Nephron progenitor cell (in vitro differentiated cells): ENCODE results near the gene FUT7.

Experiments used
- DNase-seq: peaks from one replicate; pipeline ENCODE4 v3.0.0; 2021
- H3K27ac Mint-ChIP-seq: 2 replicates; pipeline ENCODE4 v1.8.0; 2021; ENCODE audit warnings: mild to moderate bottlenecking, moderate library complexity, mixed read lengths
- H3K27me3 Mint-ChIP-seq: 2 replicates; pipeline ENCODE4 v1.8.0; 2021; ENCODE audit warnings: mild to moderate bottlenecking, low read depth, mixed read lengths; ENCODE audit not compliant: poor library complexity
- H3K36me3 Mint-ChIP-seq: 2 replicates; pipeline ENCODE4 v1.8.0; 2021; ENCODE audit warnings: low read depth, mixed read lengths
- H3K4me1 Mint-ChIP-seq: 2 replicates; pipeline ENCODE4 v1.8.0; 2021; ENCODE audit warnings: mixed read lengths
- H3K4me3 Mint-ChIP-seq: 2 replicates; pipeline ENCODE4 v1.8.0; 2021; ENCODE audit warnings: mild to moderate bottlenecking, moderate library complexity, mixed read lengths
- H3K9me3 Mint-ChIP-seq: 2 replicates; pipeline ENCODE4 v1.8.0; 2021; ENCODE audit warnings: mild to moderate bottlenecking, moderate library complexity, mixed read lengths
- TF ChIP-seq, protein P1 (sequence below): fragments of 200-600 bp; sonication (generic); IDR thresholded peaks from 2 replicates; pipeline ENCODE4 v1.5.0; 2021; ENCODE audit warnings: antibody characterized with exemption

Gene FUT7

DNA sequence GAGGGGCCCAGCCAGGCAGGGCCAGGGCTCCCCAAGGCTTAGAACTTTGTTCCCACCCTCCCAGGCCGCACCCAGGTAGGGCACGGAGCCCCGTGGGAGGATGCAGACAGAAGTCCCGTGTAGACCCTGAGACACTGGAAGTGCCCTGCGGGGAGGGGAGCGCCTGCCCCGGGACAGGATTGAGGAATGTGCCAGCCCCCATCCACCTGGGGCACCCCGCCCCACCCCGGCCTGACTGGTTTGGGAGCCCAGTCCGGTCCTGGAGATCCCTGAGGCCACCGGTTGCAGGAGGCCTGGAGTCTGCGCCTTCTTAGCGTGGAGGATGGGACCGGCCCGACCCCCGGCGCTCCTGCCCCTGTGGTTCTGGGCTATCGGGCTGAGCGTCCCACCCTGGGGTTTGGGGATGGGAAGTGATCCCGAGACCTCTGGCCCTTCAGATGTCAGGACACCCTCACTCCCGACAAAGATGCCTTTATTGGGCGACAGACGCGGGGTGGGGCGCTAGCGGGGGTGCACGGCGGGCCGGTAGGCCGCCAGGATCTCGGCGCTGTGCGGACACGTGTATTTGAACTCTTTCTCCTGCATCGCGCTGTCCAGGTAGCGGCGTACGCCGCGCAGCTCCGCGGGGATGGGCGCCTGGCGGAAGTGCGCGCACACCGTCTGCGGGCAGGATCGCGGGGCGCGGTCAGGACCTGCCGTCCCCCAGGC lies 37.6 kb downstream of the FUT7 start:
- no peak overlapping the region for H3K27ac Mint-ChIP-seq
- DNase-seq, result no peak

DNA sequence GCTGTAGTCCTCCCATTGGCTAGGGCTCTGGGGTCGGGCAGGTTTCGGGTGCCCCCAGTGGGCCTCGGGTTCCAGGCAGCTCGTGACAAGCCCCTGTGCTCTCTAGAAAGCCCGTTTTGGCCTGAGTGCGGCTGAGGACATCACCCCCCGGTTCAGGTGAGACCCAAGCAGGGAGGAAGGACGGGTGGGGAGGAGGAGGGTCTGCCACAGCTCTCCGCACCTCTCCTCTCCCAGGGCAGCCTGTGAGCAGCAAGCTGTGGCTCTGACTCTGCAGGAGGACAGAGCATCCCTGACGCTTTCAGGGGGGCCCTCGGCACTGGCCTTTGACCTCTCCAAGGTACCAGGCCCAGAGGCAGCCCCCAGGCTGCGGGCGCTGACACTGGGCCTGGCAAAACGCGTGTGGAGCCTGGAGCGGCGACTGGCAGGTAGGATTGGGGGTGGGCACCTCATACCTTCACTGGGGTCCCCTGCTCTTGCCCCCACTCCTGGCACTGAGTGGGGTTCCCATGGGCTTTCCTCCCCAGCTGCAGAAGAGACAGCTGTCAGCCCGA lies 39.0 kb downstream of the FUT7 start:
- Mint-ChIP-seq H3K36me3 (no peaks in the 10 kb centered on the region), H3K27ac (no peak overlapping the region), H3K27me3 (peaks cover 27% of the 10 kb centered on the region), H3K4me1 (peaks cover 28% of the 10 kb centered on the region), H3K9me3 (peaks cover 18% of the 10 kb centered on the region), H3K4me3 (peak overlapping the region; percentile 80)
- TF ChIP-seq, protein P1, sequence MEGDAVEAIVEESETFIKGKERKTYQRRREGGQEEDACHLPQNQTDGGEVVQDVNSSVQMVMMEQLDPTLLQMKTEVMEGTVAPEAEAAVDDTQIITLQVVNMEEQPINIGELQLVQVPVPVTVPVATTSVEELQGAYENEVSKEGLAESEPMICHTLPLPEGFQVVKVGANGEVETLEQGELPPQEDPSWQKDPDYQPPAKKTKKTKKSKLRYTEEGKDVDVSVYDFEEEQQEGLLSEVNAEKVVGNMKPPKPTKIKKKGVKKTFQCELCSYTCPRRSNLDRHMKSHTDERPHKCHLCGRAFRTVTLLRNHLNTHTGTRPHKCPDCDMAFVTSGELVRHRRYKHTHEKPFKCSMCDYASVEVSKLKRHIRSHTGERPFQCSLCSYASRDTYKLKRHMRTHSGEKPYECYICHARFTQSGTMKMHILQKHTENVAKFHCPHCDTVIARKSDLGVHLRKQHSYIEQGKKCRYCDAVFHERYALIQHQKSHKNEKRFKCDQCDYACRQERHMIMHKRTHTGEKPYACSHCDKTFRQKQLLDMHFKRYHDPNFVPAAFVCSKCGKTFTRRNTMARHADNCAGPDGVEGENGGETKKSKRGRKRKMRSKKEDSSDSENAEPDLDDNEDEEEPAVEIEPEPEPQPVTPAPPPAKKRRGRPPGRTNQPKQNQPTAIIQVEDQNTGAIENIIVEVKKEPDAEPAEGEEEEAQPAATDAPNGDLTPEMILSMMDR, result no peak
- no peak for DNase-seq

More for the DNA sequence above, 37.6 kb downstream of the FUT7 start:
- H3K27me3 Mint-ChIP-seq, result peaks cover 28% of the 10 kb centered on the region
- TF ChIP-seq, protein P1, result no peak
- H3K9me3 Mint-ChIP-seq, result peaks cover 18% of the 10 kb centered on the region
- H3K4me1 Mint-ChIP-seq, result peaks cover 21% of the 10 kb centered on the region
- no peak overlapping the region for H3K4me3 Mint-ChIP-seq
- no peaks in the 10 kb centered on the region for H3K36me3 Mint-ChIP-seq

DNA sequence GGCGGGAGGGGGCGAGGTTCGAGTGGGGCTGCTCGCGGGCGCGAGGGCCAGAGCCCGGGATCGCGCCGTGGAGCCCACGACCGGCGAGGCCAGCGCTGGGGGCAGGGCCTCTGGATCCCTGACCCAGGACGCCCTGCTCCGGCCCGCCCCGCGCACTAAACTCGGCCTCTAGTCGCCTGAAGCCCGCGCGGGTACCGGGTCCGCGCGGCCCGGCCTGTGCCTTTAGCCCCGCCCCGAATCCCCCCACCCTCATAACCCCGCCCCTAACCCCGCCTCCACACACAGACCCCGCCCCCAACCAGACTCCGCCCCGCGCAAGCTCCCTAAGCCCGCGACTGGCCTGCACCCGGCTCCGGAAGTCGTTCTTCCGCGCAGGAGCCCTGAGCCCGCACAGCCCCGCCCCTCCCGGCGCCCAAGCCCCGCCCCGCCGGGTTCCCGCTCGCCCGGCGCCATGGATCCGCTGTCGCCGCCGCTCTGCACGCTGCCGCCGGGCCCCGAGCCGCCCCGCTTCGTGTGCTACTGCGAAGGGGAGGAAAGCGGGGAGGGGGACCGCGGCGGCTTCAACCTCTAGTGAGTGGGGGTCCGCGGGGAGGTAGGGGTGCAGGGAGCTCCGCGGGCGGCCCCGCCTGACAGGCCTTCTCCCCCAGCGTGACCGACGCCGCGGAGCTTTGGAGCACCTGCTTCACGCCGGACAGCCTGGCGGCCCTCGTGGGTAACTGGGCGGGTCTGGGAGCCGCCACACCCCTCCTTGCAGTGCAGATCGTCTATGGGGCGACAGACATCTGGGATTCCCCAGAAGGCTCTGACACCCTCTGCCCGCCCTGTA lies 39.7 kb downstream of the FUT7 start, which contains the start of gene PAXX:
TSS of gene PAXX (plus strand) at position 430 of the 826 bp plus-strand sequence. CDS start at position 452, 22 bp downstream.
- Mint-ChIP-seq H3K4me3 (peak within 1 kb of the TSS; percentile 80), H3K27me3 (peaks cover 28% of the 10 kb centered on the region), H3K36me3 (no peaks in the 10 kb centered on the region), H3K4me1 (peaks cover 25% of the 10 kb centered on the region), H3K9me3 (peaks cover 18% of the 10 kb centered on the region), H3K27ac (no peak within 1 kb of the TSS)
- TF ChIP-seq, protein P1, result no peak
- peak; percentile 99 for DNase-seq

DNA sequence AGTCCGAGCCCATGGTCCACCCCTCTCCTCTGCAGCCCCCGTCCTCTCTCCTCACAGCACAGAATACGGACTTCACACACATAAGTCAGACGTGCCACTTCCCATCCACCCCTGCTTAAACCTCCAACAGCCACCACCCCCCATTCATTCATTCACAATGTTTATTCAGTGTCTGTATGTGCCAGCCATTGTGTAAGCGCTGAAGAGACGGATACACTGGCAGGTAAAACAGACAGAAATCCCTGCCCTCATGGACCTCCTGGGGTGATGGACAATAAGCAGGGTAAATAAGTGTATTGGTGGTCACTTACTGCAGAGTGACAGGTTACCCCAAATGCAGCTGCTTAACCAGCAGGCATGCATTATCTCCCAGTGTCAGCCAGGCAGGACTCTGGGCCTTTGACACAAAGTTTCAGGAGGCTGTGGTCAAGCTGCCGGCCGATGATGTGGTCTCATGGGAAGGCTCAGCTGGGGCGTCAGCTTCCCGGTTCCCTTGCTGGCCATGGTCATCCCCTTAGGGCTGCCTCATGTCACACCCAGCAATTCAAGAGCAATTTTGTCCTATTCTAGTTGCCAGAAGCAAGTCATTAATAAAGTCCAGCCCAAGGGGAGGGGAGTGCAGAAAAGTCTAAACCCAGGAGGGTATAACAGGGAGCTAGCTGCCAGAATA lies 41.5 kb downstream of the FUT7 start:
- Mint-ChIP-seq H3K4me1 (peaks cover 25% of the 10 kb centered on the region), H3K27ac (no peak overlapping the region), H3K9me3 (peaks cover 18% of the 10 kb centered on the region), H3K4me3 (peak overlapping the region; percentile 54), H3K36me3 (no peaks in the 10 kb centered on the region), H3K27me3 (peaks cover 32% of the 10 kb centered on the region)
- TF ChIP-seq, protein P1, result no peak
- no peak for DNase-seq

DNA sequence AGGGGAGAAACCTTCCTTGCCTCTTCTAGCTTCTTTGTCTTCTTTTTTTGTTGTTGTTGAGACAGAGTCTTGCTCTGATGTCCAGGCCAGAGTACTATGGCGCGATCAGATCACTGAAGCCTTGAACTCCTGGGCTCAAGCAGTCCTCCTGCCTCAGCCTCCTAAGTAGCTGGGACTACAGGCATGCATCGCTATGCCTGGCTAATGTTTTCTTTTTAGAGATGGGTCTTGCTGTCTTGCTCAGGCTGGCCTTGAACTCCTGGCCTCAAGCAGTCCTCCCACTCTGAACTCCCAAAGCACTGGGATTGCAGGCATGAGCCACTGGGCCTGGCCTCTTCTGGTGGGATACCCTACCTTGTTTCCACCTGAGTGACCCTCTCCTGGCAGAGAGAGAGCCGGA lies 43.0 kb downstream of the FUT7 start:
- no peak overlapping the region for H3K27ac Mint-ChIP-seq
- H3K4me3 Mint-ChIP-seq, result no peak overlapping the region
- peaks cover 28% of the 10 kb centered on the region for H3K4me1 Mint-ChIP-seq
- H3K27me3 Mint-ChIP-seq, result peaks cover 31% of the 10 kb centered on the region
- no peaks in the 10 kb centered on the region for H3K36me3 Mint-ChIP-seq
- peaks cover 18% of the 10 kb centered on the region for H3K9me3 Mint-ChIP-seq
- no peak for DNase-seq
- TF ChIP-seq, protein P1, result no peak
